BE2C (cell line): ENCODE results near the gene CLEC3B.

ENCODE experiments used
- DNase-seq: peaks from one replicate; pipeline ENCODE4 v3.0.0-alpha.2; 2020
- H3K27me3 ChIP-seq: fragments of 250-450 bp; sonication (Bioruptor Pico); 2 replicates; pipeline ENCODE4 v1.5.1; 2020; ENCODE audit warnings: mild to moderate bottlenecking
- H3K36me3 ChIP-seq: fragments of 250-450 bp; sonication (Bioruptor Pico); 2 replicates; pipeline ENCODE4 v1.5.1; 2020; ENCODE audit warnings: mild to moderate bottlenecking
- H3K4me1 ChIP-seq: fragments of 250-450 bp; sonication (Bioruptor Pico); 2 replicates; pipeline ENCODE4 v1.5.1; 2020
- H3K4me3 ChIP-seq: 2 replicates; pipeline ENCODE4 v1.5.1; 2011; ENCODE audit warnings: low read depth, low read length
- H3K9me3 ChIP-seq: fragments of 250-450 bp; sonication (Bioruptor Pico); 2 replicates; pipeline ENCODE4 v1.5.1; 2020
- TF ChIP-seq, protein P1 (sequence below): IDR thresholded peaks from 2 replicates; pipeline ENCODE4 v1.5.1; 2012; ENCODE audit warnings: mild to moderate bottlenecking, low read depth, low read length

The CLEC3B gene

DNA sequence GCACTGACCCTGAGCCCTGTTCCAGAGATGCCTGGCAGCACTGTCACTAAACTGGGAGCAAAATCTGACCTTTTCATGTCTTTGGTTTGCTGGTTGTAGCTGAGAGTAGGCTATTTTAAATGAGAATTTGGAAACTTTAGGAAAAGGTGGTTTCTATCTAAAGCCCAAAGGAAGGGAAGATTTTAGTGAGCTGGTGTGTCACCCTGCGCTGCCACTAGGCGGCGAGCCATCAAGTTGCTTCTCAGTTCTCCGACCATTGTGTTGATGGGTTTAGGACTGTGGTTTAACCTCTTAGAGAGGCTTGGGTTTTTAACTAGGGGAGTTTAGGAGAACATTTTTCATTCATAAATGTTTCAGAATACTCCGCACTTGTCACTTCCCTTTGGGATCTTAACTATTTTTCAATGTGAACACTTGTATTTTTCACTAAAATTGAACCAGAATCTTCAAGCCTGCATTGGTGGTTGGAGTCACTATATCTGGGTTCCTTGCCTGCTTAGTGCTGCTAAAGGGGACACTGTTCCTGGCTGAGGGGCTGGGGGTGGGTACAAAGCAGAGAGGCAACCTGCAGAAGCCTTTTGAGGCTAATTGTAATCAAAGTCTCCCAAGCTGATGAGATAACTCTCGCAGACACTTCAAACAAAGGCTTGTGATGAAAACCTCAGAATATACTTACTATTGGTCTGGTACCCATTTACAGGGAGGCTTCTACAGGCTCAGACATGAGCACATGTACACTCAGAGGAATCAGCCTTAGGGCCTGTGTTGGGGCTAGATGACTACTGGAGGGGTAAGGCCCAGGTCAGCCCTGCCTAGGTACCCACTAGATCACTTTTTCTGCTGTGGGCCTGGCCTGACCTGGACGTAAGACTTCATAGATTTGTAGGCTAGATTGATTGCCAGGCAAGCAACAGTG is 33.3 kb upstream of the CLEC3B start:
- peaks cover 11% of the 10 kb centered on the region for H3K36me3 ChIP-seq

DNA sequence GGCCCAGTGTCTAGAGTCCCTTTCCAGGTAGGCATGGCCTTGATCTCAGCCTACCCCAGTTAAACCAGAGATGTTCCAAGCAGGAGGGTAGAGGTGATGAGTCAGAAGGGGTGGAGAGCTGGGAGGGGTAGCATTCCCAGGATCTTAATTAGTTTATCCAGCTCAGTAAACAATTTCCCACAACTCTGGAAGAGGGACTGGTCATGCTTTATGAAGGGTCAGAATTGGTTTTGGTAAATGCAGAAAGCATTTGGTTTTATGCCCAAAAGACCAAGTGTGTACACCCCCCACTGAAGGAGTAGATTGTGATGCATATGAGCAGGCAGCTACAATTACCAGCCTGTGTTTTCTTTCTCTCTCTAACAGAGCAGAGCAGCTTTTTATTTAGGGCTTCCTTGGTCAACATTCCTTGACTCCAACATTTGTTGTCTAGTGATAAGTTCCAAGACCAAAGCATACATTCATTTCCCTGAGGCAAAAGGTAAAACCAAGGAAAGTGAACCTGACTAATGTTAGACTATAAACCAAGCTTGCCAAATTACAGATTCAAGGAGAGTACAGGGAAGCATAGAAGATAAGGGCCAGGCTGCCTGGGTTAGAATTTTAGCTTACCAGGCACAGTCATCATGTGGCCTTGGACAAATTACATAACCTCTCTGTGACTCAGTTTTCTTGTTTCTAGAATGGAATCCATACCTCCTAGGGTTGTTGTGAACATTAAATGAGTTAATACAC is 32.5 kb upstream of the CLEC3B start:
- H3K27me3 ChIP-seq: no peaks in the 10 kb centered on the region
- no peaks in the 10 kb centered on the region for H3K9me3 ChIP-seq
- peaks cover 11% of the 10 kb centered on the region for H3K36me3 ChIP-seq
- H3K4me1 ChIP-seq: peaks cover 25% of the 10 kb centered on the region
- TF ChIP-seq, protein P1, sequence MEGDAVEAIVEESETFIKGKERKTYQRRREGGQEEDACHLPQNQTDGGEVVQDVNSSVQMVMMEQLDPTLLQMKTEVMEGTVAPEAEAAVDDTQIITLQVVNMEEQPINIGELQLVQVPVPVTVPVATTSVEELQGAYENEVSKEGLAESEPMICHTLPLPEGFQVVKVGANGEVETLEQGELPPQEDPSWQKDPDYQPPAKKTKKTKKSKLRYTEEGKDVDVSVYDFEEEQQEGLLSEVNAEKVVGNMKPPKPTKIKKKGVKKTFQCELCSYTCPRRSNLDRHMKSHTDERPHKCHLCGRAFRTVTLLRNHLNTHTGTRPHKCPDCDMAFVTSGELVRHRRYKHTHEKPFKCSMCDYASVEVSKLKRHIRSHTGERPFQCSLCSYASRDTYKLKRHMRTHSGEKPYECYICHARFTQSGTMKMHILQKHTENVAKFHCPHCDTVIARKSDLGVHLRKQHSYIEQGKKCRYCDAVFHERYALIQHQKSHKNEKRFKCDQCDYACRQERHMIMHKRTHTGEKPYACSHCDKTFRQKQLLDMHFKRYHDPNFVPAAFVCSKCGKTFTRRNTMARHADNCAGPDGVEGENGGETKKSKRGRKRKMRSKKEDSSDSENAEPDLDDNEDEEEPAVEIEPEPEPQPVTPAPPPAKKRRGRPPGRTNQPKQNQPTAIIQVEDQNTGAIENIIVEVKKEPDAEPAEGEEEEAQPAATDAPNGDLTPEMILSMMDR: no peak
- H3K4me3 ChIP-seq: no peak overlapping the region
- DNase-seq: no peak

More for the DNA sequence above, 33.3 kb upstream of the CLEC3B start:
- no peaks in the 10 kb centered on the region for H3K9me3 ChIP-seq
- peaks cover 25% of the 10 kb centered on the region for H3K4me1 ChIP-seq
- no peaks in the 10 kb centered on the region for H3K27me3 ChIP-seq
- no peak overlapping the region for H3K4me3 ChIP-seq
- TF ChIP-seq, protein P1: peak; percentile 61
- DNase-seq: peak; percentile 31

- Histone ChIP-seq H3K4me3 (no peak overlapping the region), H3K4me1 (peaks cover 25% of the 10 kb centered on the region), H3K36me3 (peaks cover 18% of the 10 kb centered on the region), H3K9me3 (no peaks in the 10 kb centered on the region), H3K27me3 (no peaks in the 10 kb centered on the region)
- peak; percentile 74 for DNase-seq
- TF ChIP-seq, protein P1: no peak
Observed at GRCh38 chr3:44995142-44995770, 30.8 kb upstream of the CLEC3B start.

DNA sequence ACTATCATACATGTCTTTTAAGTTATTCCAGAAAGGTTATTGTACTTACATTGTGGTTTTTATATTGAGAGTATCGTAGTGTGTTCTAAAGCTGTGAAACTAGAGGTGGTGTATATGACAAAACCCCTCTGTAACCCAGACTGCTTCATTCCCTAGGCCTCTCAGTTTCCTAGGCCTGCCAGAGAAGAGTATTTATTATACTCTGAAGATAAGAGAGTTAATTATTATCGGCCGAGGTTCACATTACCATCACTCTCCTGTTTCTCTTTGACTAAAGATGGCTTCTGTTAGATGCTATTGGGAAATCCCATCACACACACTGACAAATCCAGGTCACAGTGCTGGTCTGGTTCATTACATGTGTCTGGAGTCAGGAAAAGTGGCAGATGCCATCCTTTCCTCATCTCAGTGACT is 29.5 kb upstream of the CLEC3B start:
- TF ChIP-seq, protein P1: no peak
- Histone ChIP-seq H3K4me1 (peaks cover 25% of the 10 kb centered on the region), H3K4me3 (peak overlapping the region; percentile 24; the same call in 1 of the 2 replicates), H3K27me3 (no peaks in the 10 kb centered on the region), H3K9me3 (no peaks in the 10 kb centered on the region), H3K36me3 (peaks cover 21% of the 10 kb centered on the region)
- DNase-seq: peak; percentile 60

DNA sequence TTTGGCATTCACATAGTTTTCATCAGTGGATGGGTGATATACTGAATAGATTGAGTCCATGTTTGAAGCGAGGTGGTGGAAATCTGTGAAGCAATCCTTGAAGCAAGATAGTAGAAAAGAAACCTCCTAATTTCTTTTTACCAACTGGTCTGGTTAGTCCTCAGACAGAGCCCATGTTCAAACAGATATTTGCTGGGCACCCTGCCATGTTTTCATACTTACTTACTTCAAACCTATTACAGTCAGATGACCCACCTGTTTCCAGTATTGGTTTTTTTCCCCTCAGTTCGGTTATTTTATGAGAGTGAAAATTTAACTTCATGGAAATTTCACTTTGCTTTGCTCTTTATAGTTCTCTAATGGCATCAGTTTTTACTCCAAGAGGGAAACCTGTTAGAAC is 26.3 kb upstream of the CLEC3B start:
- no peak overlapping the region for H3K4me3 ChIP-seq
- DNase-seq: no peak
- H3K36me3 ChIP-seq: peaks cover 20% of the 10 kb centered on the region
- H3K9me3 ChIP-seq: no peaks in the 10 kb centered on the region
- H3K27me3 ChIP-seq: no peaks in the 10 kb centered on the region
- H3K4me1 ChIP-seq: peaks cover 18% of the 10 kb centered on the region
- TF ChIP-seq, protein P1: no peak
